ENCODE measurements around the gene ATP11B.

Gene ATP11B

DNA sequence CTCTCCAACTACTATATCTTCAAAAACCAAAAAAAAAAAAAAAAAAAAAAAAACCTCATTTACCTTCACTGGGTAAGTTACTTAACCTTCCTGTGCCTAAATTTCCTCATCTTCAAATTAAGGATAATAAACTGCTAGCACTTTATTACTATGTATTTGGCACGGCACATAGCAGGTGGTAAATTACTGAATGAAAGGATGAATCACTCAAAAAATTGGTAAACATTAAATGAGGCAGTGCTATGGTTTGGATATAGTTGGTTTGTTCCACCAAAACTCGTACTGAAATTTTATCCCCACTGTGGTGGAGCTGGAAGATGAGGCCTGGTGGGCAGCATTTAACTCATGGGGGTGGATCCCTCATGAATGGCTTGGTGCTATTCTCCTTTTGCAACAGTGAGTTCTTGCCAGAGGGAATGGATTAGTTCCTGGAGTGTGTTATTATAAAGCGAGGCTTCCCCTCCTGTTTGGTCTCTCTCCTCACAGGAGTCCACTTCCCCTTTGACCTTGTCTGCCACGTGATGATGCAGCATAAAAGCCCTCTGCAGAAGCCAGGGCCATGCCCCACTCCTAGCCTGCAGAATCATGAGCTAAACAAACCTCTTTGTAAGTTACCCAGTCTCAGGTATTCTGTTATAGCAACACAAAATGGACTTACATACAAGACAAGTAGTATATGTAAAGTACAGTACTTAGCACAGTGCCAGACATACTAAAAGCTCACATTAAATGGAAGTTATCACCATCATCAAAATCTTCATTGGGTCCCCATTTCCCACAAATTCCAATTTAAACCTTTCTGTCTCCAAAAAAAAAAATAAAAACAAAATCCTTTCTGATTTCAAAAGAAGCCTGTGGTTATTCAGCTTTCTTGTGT lies 166.4 kb downstream of the ATP11B start:
- DNase-seq = no peak

DNA sequence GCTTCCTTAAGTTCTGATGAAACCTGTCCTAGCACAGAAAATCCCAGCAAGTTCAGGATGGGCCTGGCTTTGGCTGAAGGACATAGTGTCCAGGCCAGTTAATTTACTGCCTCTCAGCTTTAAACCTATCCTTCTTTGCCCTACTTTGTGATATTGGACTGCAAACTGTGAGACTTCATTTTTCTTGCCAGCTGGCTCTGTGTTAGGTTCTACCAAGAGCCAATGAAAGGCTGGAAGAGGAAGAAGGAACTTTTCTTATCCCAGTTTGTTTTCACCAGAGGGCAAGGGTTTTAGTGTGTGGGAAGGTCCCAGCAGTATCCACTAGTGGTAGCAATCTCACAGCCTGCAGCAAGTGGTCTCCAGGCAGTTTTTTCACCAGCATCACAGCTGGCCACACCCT lies 168.9 kb downstream of the ATP11B start:
- no peak for DNase-seq

DNA sequence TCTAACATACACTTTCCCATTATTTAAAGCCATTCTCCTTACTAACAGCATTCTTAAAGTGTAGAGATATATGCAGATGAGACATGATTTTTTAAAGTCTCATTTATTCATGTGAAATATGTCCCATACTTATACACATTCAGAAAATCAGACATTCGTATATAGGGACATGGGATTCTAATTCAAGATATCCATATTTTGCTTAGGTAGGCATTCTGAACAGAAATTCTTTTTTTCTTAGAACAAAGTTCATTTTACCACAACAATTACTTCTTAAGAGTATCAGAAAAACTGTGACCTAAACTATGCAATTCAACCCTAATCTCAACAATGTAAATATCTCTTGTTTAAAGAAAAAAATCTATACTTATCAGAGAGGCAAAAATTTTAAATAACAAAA lies 170.9 kb downstream of the ATP11B start:
- no peak for DNase-seq

DNA sequence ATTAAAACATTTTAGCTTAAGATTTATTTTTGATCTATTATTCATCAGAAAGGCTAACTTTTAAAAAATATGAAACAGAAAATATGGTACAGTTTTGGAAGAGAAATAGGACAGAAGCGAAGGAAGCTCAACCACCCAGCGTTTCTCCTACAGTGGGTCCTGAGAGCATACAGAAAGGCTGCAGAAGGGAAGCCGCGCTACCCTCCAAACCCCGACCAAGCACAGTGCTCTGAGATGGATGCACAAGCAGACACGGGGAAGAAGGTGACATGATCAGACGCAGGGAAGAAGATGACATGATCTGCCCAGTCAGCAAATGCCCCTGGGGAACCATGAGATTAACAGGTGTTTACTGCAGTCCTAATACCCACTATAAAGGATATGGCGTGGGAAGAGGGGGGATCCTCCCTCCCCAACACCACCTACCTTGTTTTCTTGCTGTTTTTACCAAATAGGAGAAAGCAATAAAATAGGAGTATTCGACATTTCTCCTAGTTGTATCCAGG lies 172.6 kb downstream of the ATP11B start:
- no peak for DNase-seq

DNA sequence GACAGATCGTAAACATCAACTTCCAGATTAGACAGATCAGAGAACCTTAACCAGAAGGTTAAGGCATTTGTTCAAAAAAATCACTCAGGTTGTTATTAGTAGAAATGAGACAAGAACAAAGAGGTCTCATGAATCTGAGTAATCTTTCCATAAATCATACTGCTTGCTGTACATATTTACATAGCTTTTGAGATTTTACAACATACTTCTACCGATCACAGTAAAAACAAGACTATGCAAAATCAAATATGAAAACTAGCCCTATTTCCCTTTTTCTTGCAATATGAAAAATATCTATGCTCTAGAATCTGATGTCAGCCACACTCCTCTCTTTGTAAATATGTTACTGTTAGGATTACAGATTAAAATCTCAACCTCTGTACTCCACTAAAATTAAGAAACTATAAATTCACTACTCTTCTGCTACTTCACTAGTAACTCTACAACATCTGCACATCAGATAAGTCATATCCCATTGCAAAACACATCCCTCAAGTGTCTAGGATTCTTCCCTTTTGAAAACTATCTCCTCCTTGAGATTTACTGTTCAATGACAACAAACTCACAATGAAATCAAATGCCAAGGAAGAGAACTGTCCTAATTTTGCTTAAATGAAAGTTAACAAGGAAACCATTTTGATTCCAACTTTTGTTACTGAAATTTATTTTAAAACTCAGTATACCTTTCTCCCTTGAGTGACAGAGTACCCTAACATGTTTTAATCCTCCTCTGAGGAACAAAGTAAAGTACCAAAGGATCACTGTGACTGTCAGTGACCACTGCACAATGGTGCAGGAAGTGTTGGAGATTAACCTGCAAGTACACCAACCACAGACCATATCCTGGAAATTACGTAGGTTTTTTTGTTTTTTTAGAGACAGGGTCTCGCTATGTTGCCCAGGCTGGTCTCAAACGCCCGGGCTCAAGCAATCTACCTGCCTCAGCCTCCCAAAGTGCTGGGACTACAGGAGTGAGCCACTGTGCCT lies 174.2 kb downstream of the ATP11B start:
- peak; percentile 30 for DNase-seq

DNA sequence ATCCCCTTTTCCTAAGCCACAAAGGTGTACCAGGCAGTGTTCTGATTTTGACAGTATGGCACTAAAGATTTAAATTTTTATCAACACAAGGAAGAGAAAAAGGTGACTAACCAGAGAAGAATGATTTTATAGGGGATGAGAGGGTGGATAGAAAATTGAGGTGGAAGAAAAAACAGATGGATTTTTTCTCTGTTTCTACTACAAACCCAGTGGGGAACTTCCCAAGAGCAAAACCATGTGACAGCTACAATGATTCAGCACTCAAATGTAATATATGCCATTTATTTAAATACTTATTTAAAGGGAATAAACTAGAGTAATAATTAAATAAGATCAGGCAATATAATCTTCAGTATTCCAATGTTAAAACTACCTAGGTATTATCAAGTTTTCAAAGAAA lies 176.0 kb downstream of the ATP11B start:
- no peak for DNase-seq

DNA sequence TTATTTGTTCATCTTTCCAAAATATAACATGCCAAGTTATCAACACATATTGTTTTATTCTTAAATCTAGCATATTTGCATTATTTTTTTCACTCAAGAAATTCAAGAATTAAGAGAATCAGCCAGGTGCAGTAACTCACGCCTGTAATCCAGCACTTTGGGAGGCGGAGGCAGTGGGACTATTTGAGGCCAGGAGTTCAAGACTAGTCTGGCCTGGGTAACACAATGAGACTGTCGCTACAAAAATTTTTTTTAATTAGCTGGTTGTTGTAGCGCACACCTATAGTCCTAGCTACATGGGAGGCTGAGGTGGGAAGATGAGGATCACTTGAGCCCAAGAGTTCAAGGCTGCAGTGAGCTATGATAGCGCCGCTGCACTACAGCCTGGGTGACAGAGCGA lies 176.5 kb downstream of the ATP11B start:
- no peak for DNase-seq

DNA sequence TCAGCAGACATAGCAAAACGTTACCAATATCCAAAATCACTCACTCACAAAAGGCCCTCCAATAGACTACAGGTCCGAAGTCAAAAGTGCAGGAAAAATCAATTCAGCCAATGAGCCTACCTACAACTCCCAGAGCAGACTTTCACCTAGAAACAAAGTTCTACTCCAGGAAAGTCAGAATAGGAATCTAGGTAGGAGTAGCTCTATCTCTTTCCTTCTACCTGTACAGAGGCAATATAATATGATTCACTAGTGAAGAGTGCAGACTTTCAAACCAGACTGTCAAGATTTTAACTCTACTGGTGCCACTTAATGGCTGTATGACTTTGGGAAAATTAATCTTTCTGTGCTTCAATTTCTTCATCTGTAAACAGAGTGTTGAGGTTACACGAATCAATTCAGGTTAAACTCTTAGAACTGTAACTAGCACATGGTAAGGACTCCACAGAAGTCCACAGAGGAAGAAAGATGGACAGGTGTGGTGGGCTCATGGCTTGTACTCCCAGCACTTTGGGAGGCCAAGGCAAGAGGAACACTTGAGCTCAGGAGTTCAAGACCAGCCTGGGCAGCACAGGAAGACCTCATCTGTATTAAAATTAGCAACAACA lies 177.6 kb downstream of the ATP11B start:
- no peak for DNase-seq
